Natural killer cell treated with Interleukin-12 subunit alpha and Interleukin-12 subunit beta and Interleukin-15 and Interleukin-18, amount 100 ng/mL, for 72 hours (primary cell): ENCODE data around the gene FUNDC1. TPM values are rescaled to one million over a fixed set of nuclear protein-coding genes. Genes with fewer than 3 reads are reported as not detected.
"Not testable (repeated sequence)": the region's sequence is repeated elsewhere in the genome, so short reads cannot be mapped to it uniquely, and the experiment has no call there.

Experiments used
- ATAC-seq, 2 donors: fragments of 150-1000 bp; cut with Tn5 transposase in 1 of 2; sonication (Bioruptor Pico), chemical (Tn5 transposase) in 1 of 2; 2 replicates each; pipeline ENCODE4 v1.10.0; 2021
- DNase-seq: peaks from one replicate; pipeline ENCODE4 v3.0.0; 2022; ENCODE audit warnings: low spot score
- H3K27ac Mint-ChIP-seq, 2 donors: 1 replicate in 1 of 2; 2 replicates in 1 of 2; pipeline ENCODE4 v1.8.0; 2022; ENCODE audit warnings: mixed read lengths in 2 of 2, mild to moderate bottlenecking in 1 of 2, moderate library complexity in 1 of 2
- H3K27me3 Mint-ChIP-seq, 2 donors: 1 replicate in 1 of 2; 2 replicates in 1 of 2; pipeline ENCODE4 v1.8.0; 2022; ENCODE audit warnings: mixed read lengths in 2 of 2
- H3K36me3 Mint-ChIP-seq: one replicate; pipeline ENCODE4 v1.8.0; 2022; ENCODE audit warnings: mixed read lengths
- H3K4me1 Mint-ChIP-seq, 2 donors: 1 replicate in 1 of 2; 2 replicates in 1 of 2; pipeline ENCODE4 v1.8.0; 2022; ENCODE audit warnings: low read depth in 2 of 2, mixed read lengths in 2 of 2, mild to moderate bottlenecking in 1 of 2
- H3K4me3 Mint-ChIP-seq: one replicate; pipeline ENCODE4 v1.8.0; 2022; ENCODE audit warnings: mixed read lengths
- H3K9me3 Mint-ChIP-seq: 2 replicates; pipeline ENCODE4 v1.8.0; 2022; ENCODE audit warnings: mixed read lengths
- total RNA-seq, 2 donors: library from RNA; stranded (reverse); gene quantifications; one replicate each; pipeline ENCODE4 v1.2.3, GENCODE V29; 2022

The FUNDC1 gene, protein sequence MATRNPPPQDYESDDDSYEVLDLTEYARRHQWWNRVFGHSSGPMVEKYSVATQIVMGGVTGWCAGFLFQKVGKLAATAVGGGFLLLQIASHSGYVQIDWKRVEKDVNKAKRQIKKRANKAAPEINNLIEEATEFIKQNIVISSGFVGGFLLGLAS
- total RNA-seq: 10 to 100 TPM in 1 of 2 donors, 1 to 10 TPM in 1; 4.9 to 12.5 TPM

DNA sequence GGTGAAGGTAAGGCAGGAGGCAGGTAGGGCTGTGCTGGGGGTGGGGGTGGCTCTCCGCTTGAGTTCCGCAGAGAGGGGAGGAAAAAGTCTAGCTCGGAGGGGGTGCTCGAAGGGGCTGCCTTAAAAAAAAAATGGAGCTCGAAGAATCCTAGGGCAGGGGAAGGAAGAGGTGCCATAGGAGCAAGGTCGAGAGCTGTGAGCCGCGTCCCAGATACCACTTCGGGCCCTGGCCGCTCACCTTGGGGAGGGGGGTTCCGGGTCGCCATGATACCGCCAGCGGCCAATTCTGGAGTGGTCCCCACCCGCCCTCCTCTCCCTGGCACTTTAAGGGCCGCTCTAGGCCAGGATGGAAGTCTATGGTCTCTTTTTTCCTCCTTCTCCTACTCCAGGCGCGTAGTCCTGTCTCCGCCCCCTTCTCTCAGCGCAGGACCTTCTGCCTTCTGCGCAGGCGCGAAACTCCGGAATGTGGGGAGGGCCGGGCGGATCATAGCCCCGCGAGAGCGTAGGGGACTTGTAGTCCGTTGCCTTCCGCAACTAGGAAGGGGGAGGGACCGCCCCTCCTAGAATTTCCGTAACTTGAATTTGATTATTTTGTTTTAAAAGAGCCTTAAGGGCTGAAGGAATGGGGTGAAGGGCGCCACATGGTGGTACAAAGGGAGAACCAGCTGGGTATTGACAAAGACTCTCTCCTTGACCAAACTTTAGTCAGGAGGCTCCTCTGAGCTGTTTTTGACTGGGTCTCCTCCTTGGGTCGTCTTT lies at the start of gene FUNDC1:
TSS of gene FUNDC1 (minus strand) at position 293 of the 759 bp plus-strand sequence. CDS start at position 266, 27 bp downstream.
- Mint-ChIP-seq H3K4me3 (peak within 1 kb of the TSS; percentile 85), H3K4me1 (peaks cover 0 to 27% of the 10 kb centered on the region in 2 donors), H3K27me3 (peaks cover 0 to 3% of the 10 kb centered on the region in 2 donors), H3K36me3 (peaks cover 5% of the 10 kb centered on the region), H3K9me3 (no peaks in the 10 kb centered on the region), H3K27ac (peak within 1 kb of the TSS; percentile 77 to 91)
- DNase-seq (peak; percentile 96), ATAC-seq (peak; percentile 99)

DNA sequence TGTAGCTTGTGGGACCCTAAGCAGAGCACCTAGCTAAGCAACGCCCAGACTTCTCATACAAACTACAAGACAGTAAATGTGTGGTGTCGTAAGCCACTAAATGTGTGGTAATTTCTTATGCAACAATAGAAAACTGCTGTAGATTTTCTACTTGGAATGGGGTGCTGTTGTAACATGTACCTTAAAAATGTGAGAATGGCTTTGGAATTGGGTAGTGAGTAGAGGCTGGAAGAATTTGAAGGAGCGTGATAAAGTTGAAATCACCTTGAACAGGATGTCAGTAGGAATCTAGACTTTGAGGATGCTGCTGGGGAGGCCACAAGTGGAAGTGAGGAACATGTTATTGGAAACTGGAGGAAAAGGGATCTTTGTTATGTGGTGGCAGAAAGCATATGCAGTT lies 43.2 kb upstream of the FUNDC1 start:
- no peaks in the 10 kb centered on the region for H3K9me3 Mint-ChIP-seq
- DNase-seq: no peak
- no peaks in the 10 kb centered on the region for H3K36me3 Mint-ChIP-seq
- no peak overlapping the region for H3K27ac Mint-ChIP-seq
- H3K4me3 Mint-ChIP-seq: no peak overlapping the region
- peaks cover 0 to 6% of the 10 kb centered on the region in 2 donors for H3K27me3 Mint-ChIP-seq
- no peak for ATAC-seq
- no peaks in the 10 kb centered on the region for H3K4me1 Mint-ChIP-seq

DNA sequence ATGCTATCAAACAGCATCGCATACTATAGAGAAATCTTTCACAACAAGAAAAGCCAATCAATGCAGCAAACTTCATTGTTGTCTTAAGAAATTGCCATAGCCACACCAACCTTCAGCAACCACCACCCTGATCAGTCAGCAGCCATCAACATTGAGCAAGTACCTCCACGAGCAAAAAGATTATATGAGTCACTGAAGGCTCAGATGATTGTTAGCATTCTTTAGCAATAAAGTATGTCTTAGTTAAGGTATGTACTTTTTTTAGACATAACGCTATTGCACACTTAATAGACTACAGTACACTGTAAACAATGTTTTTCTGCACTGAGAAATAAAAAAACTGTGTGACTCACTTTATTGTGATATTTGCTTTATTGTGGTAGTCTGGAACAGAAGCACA lies 37.8 kb upstream of the FUNDC1 start:
- H3K36me3 Mint-ChIP-seq: no peaks in the 10 kb centered on the region
- no peaks in the 10 kb centered on the region for H3K4me1 Mint-ChIP-seq
- peaks cover 0 to 4% of the 10 kb centered on the region in 2 donors for H3K27me3 Mint-ChIP-seq
- no peak for DNase-seq
- H3K27ac Mint-ChIP-seq: no peak overlapping the region
- no peak for ATAC-seq
- H3K9me3 Mint-ChIP-seq: no peaks in the 10 kb centered on the region
- H3K4me3 Mint-ChIP-seq: no peak overlapping the region

DNA sequence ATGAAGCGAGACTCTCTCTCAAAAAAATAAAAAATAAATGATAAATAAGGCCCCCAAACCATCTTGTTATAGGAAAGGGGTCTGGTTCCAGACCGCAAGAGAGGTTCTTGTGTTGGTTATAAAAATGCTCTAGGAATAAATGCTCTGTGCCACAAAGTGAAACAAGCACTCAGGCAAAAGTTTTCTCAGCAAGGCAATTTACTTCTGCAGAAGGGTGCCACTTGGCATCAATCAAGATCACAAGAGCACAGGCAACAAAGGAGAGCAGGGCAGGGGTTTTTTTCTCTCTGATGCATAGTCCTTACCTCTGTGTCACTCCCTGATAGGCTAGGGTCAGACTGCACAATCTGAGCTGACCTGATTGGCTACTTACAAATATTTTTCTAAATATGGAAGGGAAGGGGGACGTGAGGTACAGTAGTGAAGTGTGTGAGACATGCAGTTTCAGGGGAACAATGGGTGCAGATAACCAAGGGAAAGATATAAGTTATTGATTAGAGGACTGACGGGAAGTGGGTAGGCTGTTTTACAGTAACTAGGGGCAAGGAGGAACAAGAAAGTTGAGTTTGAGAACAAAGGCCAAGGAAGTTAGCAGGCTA lies 29.8 kb upstream of the FUNDC1 start:
- H3K27me3 Mint-ChIP-seq: peaks cover 0 to 5% of the 10 kb centered on the region in 2 donors
- H3K9me3 Mint-ChIP-seq: peaks cover 5% of the 10 kb centered on the region
- no peak for DNase-seq
- peaks cover 0 to 3% of the 10 kb centered on the region in 2 donors for H3K4me1 Mint-ChIP-seq
- no peak overlapping the region for H3K4me3 Mint-ChIP-seq
- no peak overlapping the region for H3K27ac Mint-ChIP-seq
- no peak for ATAC-seq
- peaks cover 7% of the 10 kb centered on the region for H3K36me3 Mint-ChIP-seq

DNA sequence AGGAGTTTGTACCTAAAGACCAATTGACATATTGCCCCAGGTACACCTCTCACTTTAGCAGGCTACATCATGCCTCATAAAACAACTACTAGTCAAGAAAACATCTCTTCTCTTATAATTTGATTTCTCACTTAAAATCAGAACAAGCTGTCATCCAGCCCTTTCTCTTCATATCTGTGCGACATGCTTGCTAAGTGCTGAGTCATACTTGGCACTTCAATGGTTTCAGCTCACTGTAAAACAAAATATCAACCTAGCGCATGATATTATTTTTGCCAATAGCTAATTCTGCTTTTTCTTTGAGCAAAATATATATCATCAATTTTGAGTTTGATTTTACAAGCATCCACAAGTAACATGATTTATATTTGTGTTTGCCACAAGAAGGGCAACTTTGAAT lies 27.9 kb upstream of the FUNDC1 start:
- Mint-ChIP-seq H3K27me3 (peaks cover 8% of the 10 kb centered on the region in 2 donors), H3K4me1 (peaks cover 0 to 3% of the 10 kb centered on the region in 2 donors), H3K36me3 (peaks cover 7% of the 10 kb centered on the region), H3K4me3 (no peak overlapping the region), H3K27ac (no peak overlapping the region), H3K9me3 (peaks cover 5% of the 10 kb centered on the region)
- ATAC-seq: no peak
- DNase-seq: no peak

DNA sequence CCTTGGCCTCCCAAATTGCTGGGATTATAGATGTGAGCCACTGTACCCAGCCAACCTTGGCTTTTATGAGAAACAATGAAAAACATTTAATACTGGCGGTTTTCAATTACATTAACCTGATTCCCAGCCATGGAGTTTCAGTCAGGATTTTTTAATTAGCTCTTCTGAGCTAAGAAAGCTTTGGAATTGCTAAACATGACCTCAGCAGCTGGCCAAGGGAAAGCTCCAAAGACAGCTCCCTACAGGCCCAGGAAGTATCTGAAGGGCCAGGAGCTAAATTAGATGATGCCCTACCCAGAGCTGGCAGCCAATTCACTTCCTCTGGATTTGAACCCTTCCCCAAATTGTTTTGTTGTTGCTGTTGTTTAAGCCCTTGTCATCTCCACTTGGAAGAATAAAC lies 26.5 kb upstream of the FUNDC1 start:
- Mint-ChIP-seq H3K4me3 (no peak overlapping the region), H3K9me3 (peaks cover 5% of the 10 kb centered on the region), H3K27ac (no peak overlapping the region), H3K27me3 (peaks cover 8% of the 10 kb centered on the region in 2 donors), H3K4me1 (peaks cover 0 to 3% of the 10 kb centered on the region in 2 donors), H3K36me3 (peaks cover 7% of the 10 kb centered on the region)
- no peak for ATAC-seq
- DNase-seq: no peak

DNA sequence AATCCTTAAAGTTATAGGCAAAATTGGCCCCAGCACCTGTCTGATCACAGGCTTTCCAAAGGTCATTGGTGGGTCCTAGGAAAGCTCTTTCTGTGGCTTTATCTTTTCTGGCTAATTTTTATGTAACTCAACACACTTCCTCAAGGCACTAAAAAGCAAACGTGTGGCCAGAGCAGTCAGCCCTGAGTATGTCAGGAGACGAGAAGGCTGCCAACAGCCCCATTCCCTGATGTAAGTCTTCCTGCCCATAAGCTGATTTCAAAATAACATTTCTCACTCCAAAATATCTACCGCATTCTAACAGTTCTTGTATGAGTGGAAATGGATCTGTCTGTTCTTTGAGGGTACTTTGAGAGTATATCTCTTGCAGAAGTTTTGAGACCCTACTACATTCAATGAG lies 25.5 kb upstream of the FUNDC1 start:
- no peak overlapping the region for H3K4me3 Mint-ChIP-seq
- ATAC-seq (no peak), DNase-seq (no peak)
- no peak overlapping the region for H3K27ac Mint-ChIP-seq
- H3K36me3 Mint-ChIP-seq: peaks cover 7% of the 10 kb centered on the region
- peaks cover 5% of the 10 kb centered on the region for H3K9me3 Mint-ChIP-seq
- H3K4me1 Mint-ChIP-seq: peaks cover 0 to 3% of the 10 kb centered on the region in 2 donors
- peaks cover 8% of the 10 kb centered on the region in 2 donors for H3K27me3 Mint-ChIP-seq

DNA sequence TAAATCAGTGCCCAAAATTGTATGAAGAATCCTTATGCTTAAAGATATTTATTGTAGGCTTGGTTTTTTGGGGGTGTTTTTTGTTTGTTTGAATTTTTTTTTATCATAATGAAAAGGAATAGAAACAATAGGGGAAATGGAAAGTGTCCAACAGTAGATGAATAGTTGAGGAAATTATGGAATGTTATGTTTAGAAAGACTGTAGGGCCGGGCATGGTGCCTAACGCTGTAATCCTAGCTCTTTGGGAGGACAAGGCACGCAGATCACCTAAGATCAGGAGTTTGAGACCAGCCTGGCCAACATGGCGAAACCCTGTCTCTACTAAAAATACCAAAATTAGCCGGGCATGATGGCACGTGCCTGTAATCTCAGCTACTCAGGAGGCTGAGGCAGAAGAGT lies 19.2 kb upstream of the FUNDC1 start:
- ATAC-seq, H3K4me1 Mint-ChIP-seq, H3K4me3 Mint-ChIP-seq, H3K27ac Mint-ChIP-seq, DNase-seq, H3K9me3 Mint-ChIP-seq, H3K36me3 Mint-ChIP-seq: not testable (repeated sequence)
- peaks cover 8 to 13% of the 10 kb centered on the region in 2 donors for H3K27me3 Mint-ChIP-seq

DNA sequence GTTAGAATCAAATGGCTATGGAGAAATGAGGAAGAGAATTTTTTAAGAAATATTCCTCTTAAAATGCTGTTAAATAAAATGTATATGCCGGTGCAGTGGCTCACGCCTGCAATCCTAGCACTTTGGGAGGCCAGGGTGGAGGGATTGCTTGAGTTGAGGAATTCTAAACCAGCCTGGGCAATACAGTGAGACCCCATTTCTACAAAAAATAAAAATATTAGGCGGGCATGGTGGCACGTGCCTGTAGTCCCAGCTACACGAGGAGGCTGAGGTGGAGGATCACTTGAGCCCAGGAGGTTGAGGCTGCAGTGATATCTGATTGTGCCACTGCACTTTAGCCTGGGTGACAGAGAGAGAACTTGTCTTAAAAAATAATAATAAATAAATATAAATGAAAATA lies 7.9 kb upstream of the FUNDC1 start:
- H3K9me3 Mint-ChIP-seq: no peaks in the 10 kb centered on the region
- H3K27ac Mint-ChIP-seq: no peak overlapping the region
- H3K4me3 Mint-ChIP-seq: no peak overlapping the region
- no peaks in the 10 kb centered on the region for H3K36me3 Mint-ChIP-seq
- no peak for DNase-seq
- no peaks in the 10 kb centered on the region for H3K4me1 Mint-ChIP-seq
- H3K27me3 Mint-ChIP-seq: peaks cover 0 to 13% of the 10 kb centered on the region in 2 donors
- no peak for ATAC-seq

DNA sequence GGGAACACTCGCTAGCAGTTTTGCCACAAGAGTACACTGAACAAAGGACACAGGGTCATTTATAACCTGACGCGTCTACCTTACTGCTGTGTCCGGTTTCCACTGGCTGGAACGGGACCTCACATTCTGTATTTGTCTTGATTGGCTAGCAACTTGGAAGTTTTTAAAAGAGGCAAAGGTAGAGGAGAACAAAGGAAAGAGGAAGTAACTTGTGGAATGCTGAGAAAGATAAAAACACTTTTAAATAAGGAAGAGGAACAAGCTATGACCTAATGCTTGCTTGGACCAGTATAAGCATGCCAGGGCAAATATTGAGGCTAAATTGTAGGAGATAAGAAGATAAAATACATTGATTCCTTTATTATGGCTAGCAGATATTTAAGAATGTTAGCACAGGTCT lies 2.8 kb upstream of the FUNDC1 start:
- not testable (repeated sequence) for H3K27ac Mint-ChIP-seq, ATAC-seq, H3K9me3 Mint-ChIP-seq, H3K36me3 Mint-ChIP-seq, DNase-seq, H3K27me3 Mint-ChIP-seq, H3K4me3 Mint-ChIP-seq
- H3K4me1 Mint-ChIP-seq: peaks cover 0 to 24% of the 10 kb centered on the region in 2 donors

DNA sequence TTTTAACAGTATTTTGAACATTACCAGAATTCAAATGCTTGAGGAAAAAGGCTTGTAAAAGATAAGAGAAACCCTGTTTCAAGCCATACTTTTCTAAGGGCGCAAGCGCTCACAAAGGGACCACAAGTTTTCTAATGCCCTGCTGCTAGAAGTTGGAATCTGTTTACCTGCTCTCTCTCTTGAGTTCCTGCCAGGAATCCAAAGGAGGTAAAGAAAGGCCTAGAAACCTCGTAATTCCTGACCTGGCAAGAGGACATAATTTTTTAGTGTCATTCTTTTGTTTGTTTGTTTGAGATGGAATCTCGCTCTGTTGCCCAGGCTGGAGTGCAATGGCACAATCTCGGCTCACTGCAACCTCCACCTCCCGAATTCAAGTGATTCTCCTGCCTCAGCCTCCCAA lies 1.4 kb upstream of the FUNDC1 start:
- no peak for DNase-seq
- peak overlapping the region in 1 of 2 donors; percentile 91 for H3K27ac Mint-ChIP-seq
- H3K36me3 Mint-ChIP-seq: no peaks in the 10 kb centered on the region
- no peaks in the 10 kb centered on the region for H3K9me3 Mint-ChIP-seq
- H3K27me3 Mint-ChIP-seq: peaks cover 0 to 3% of the 10 kb centered on the region in 2 donors
- no peak overlapping the region for H3K4me3 Mint-ChIP-seq
- ATAC-seq: no peak
- H3K4me1 Mint-ChIP-seq: peaks cover 0 to 27% of the 10 kb centered on the region in 2 donors

DNA sequence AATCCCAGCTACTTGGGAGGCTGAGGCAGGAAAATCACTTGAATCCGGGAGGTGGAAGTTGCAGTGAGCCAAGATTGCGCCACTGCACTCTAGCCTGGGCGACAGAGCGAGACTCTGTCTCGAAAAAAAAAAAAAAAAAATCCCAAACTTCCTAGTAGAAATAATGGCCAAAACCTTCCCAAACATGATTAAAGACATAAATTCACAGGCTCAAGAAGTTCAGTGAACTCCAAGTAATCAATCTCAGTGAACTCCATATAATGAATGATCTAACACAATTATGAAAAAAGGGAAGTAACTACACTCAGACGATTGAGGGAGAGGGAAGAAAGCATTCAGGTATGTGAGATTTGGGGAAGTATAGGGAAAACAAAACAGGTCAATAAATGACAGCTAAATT lies 6.5 kb downstream of the FUNDC1 start:
- Mint-ChIP-seq H3K27ac (no peak overlapping the region), H3K27me3 (no peaks in the 10 kb centered on the region)

DNA sequence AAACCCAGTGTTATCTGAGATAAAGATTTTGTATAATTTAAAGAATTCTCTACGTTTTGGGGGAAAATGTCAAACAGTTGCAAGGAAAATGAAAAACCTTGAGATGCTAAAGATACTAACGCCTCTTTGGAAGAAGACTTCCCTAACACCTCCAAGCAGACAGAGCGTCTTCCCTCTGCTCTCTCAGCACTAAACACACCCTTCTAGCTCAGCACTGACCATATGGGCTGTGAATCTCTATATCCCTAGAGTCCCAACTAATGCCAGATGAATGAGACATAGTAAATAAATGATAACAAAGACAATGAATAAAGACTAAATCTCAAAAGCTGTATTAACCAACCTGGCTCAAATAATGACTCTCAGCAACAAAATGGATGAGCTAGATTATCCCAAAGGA lies 13.3 kb downstream of the FUNDC1 start:
- no peaks in the 10 kb centered on the region for H3K36me3 Mint-ChIP-seq
- H3K27ac Mint-ChIP-seq: no peak overlapping the region
- H3K27me3 Mint-ChIP-seq: no peaks in the 10 kb centered on the region
- no peak for DNase-seq
- no peaks in the 10 kb centered on the region for H3K9me3 Mint-ChIP-seq
- ATAC-seq: no peak
- no peaks in the 10 kb centered on the region for H3K4me1 Mint-ChIP-seq
- no peak overlapping the region for H3K4me3 Mint-ChIP-seq

More for the DNA sequence above, 6.5 kb downstream of the FUNDC1 start:
- DNase-seq (no peak), ATAC-seq (no peak)
- Mint-ChIP-seq H3K36me3 (peaks cover 11% of the 10 kb centered on the region), H3K4me1 (peaks cover 5% of the 10 kb centered on the region in 2 donors), H3K4me3 (no peak overlapping the region), H3K9me3 (no peaks in the 10 kb centered on the region)

DNA sequence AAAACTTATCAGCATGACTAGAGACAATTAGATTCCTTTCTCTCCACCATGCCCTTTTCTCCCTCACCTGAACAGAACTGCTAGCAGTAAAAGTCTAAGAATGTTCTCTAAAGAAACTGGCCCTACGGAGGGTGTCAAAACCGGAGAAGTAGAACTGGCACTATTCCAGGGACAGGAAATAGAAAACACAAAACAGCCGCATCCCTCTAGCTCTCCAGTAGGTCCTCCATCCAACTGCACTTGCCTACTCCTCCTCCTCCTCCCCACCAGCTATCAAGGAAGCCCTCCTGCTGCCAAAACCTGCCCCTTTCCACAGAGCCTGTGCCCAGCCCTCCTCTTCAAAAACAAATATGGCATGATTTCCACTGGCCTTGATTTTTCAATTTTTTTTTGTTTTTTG lies 28.4 kb downstream of the FUNDC1 start:
- Mint-ChIP-seq H3K4me1 (no peaks in the 10 kb centered on the region), H3K27ac (no peak overlapping the region), H3K4me3 (no peak overlapping the region), H3K27me3 (peaks cover 0 to 2% of the 10 kb centered on the region in 2 donors), H3K9me3 (no peaks in the 10 kb centered on the region), H3K36me3 (no peaks in the 10 kb centered on the region)
- no peak for ATAC-seq
- no peak for DNase-seq
